Esophagus muscularis mucosa (tissue), 4 donors: ENCODE results near the gene MAML3. TPM values are rescaled to one million over a fixed set of nuclear protein-coding genes. Genes with fewer than 3 reads are reported as not detected.

ENCODE experiments used
- DNase-seq: peaks from one replicate; pipeline ENCODE4 v3.0.0-alpha.2; 2017; ENCODE audit errors: extremely low spot score
- H3K27ac ChIP-seq, 4 donors: fragments of 200-600 bp; sonication (generic); replicated peaks in 1 of 4; 1 replicate in 3 of 4; 2 replicates in 1 of 4; pipeline ENCODE4 v1.5.1; 2016 to 2019; ENCODE audit warnings: mild to moderate bottlenecking in 1 of 4
- H3K27me3 ChIP-seq, 4 donors: fragments of 200-600 bp; sonication (generic); one replicate each; pipeline versions ENCODE4 v1.5.1 to v1.6.0; 2016 to 2019
- H3K36me3 ChIP-seq, 4 donors: fragments of 200-600 bp; sonication (generic); one replicate each; pipeline ENCODE4 v1.5.1; 2016 to 2019
- H3K4me1 ChIP-seq, 4 donors: fragments of 200-600 bp; sonication (generic); one replicate each; pipeline ENCODE4 v1.5.1; 2016 to 2019
- H3K4me3 ChIP-seq, 4 donors: fragments of 200-600 bp; sonication (generic); 1 replicate in 2 of 4; 2 replicates in 2 of 4; pipeline ENCODE4 v1.5.1; 2016 to 2019; ENCODE audit warnings: mild to moderate bottlenecking in 4 of 4, moderate library complexity in 1 of 4
- H3K9me3 ChIP-seq, 4 donors: fragments of 200-600 bp; sonication (generic); 1 replicate in 3 of 4; 2 replicates in 1 of 4; pipeline ENCODE4 v1.5.1; 2016 to 2019
- EP300 ChIP-seq: sonication (generic); formaldehyde crosslinking; IDR thresholded peaks from one replicate; pipeline ENCODE4 v1.6.1; 2017; ENCODE audit warnings: antibody characterized with exemption
- POLR2A ChIP-seq: fragments of 450-650 bp; IDR thresholded peaks from one replicate; pipeline ENCODE4 v1.6.1; 2017; ENCODE audit warnings: antibody characterized with exemption, moderate library complexity, mild to moderate bottlenecking, low read depth
- POLR2AphosphoS5 ChIP-seq, 2 donors: sonication (generic); formaldehyde crosslinking; IDR thresholded peaks; one replicate each; pipeline ENCODE4 v1.6.1; 2017; ENCODE audit warnings: antibody characterized with exemption in 2 of 2
- WGBS: methylation state at CpG from one replicate; pipeline ENCODE4 v1.1.5; 2018; 5-methylcytosine and 5-hydroxymethylcytosine counted together
- intact Hi-C: fragments of 100-400 bp; cut with DNase I; formaldehyde crosslinking; loops from one replicate; pipeline ENCODE4 v1.15.1; 2023
- total RNA-seq, 4 donors: library from RNA; depleted of rRNA; stranded (reverse); fragments of >200 nt; gene quantifications; one replicate each; pipeline versions ENCODE4 v1.1.0 to v1.2.1, GENCODE V29; 2016
- TF ChIP-seq, protein P1 (sequence below), 3 experiments: fragments of 200-600 bp in 2 of 3; fragments of 450-650 bp in 1 of 3; sonication (generic) in 2 of 3; IDR thresholded peaks; one replicate each; pipeline ENCODE4 v1.5.1; 2017 to 2019; ENCODE audit warnings: antibody characterized with exemption in 3 of 3, mild to moderate bottlenecking in 2 of 3, moderate library complexity in 1 of 3

The MAML3 gene
- total RNA-seq, 4 donors from 2014 or later = 5.0 to 8.7 (median 7.1) TPM

DNA sequence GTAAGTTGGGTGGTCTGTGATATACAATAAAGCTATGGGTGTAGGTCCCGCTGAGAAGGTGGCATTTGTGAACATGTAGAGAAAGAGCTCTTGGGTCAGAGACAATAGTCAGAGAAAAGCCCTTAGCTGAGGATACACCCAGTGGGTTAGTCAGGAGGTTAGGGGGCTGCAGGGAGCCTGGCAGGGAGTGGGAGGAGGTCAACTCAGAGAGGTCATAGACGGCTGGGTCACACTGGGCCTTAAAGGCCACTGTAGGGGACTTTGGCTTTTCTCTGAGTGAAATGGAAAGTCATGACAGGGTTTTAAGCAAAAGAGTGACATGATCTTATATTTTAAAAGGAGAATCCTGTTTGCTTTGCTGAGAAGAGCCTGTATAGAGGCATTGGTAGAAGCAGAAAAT, 471.7 kb downstream of the MAML3 start:
- no peak for TF ChIP-seq POLR2A
- TF ChIP-seq POLR2AphosphoS5 (IDR thresholded peaks at IDR 0.05) = no peak
- TF ChIP-seq EP300 = no peak
- TF ChIP-seq, protein P1, sequence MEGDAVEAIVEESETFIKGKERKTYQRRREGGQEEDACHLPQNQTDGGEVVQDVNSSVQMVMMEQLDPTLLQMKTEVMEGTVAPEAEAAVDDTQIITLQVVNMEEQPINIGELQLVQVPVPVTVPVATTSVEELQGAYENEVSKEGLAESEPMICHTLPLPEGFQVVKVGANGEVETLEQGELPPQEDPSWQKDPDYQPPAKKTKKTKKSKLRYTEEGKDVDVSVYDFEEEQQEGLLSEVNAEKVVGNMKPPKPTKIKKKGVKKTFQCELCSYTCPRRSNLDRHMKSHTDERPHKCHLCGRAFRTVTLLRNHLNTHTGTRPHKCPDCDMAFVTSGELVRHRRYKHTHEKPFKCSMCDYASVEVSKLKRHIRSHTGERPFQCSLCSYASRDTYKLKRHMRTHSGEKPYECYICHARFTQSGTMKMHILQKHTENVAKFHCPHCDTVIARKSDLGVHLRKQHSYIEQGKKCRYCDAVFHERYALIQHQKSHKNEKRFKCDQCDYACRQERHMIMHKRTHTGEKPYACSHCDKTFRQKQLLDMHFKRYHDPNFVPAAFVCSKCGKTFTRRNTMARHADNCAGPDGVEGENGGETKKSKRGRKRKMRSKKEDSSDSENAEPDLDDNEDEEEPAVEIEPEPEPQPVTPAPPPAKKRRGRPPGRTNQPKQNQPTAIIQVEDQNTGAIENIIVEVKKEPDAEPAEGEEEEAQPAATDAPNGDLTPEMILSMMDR (IDR thresholded peaks at IDR 0.05) = no peak
- H3K9me3 ChIP-seq = no peaks in the 10 kb centered on the region
- H3K4me3 ChIP-seq = no peak overlapping the region
- 73% methylated on average over 2 of the region's 2 CpGs for WGBS
- H3K27ac ChIP-seq = peak overlapping the region in 1 of 4 donors; percentile 29
- intact Hi-C loops = no loop called here
- no peaks in the 10 kb centered on the region for H3K27me3 ChIP-seq
- H3K4me1 ChIP-seq = peaks cover 33 to 38% (median 36%) of the 10 kb centered on the region in 4 donors
- peaks cover 0 to 45% (median 25%) of the 10 kb centered on the region in 4 donors for H3K36me3 ChIP-seq
- no peak for DNase-seq

DNA sequence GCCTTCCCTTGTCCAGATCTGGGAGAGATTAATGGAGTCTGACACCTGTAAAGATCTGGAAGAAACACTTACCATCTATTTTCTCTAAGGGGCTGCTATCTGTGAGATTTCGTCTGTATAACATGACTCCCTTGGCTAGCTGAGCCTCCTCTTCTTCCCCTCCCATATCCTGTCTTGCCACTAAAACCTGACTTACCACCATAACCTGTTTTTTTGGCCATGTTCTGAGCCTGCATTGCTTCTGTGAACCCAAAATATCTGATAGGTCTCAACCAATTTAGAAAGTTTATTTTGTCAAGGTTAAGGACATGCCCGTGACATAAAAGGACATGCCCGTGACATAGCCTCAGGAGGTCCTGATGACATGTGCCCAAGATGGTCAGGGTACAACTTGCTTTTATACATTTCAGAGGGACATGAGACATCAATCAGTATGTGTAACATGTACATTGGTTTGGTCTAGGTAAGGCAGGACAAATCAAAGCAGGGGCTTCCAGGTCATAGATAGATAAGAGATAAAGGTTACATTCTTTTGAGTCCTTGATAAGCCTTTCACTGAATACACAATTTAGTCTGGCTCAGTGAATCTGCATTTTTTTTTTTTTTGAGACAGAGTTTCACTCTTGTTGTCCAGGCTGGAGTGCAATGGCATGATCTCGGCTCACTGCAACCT, 476.9 kb downstream of the MAML3 start:
- Histone ChIP-seq H3K27me3 (no peaks in the 10 kb centered on the region), H3K4me1 (peaks cover 3 to 4% (median 4%) of the 10 kb centered on the region in 4 donors), H3K4me3 (no peak overlapping the region), H3K9me3 (no peaks in the 10 kb centered on the region), H3K27ac (no peak overlapping the region), H3K36me3 (peaks cover 0 to 31% (median 20%) of the 10 kb centered on the region in 4 donors)
- intact Hi-C loops = no loop called here
- no peak for DNase-seq
- 87% methylated on average over 4 of the region's 4 CpGs for WGBS
- TF ChIP-seq EP300 (no peak), POLR2AphosphoS5 (IDR thresholded peaks at IDR 0.05) (no peak), POLR2A (no peak)
- TF ChIP-seq, protein P1 (IDR thresholded peaks at IDR 0.05) = no peak

DNA sequence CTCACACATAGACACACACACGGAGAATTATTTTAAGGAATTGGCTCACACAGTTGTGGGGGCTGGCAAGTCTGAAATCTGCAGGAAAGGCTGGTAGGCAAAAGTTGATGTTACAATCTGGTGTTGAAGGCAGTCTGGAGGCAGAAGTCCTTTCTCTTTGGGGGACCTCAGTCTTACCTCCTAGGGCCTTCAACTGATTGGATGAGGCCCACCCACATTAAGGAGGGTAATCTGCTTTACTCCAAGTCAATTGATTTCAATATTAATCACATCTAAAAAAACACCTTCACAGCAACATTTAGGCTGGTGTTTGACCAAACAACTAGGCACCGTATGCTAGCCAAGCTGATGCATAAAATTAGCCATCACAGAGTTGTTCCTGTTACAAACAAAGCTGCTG, 477.6 kb downstream of the MAML3 start:
- H3K27me3 ChIP-seq = no peaks in the 10 kb centered on the region
- 96% methylated on average over 2 of the region's 2 CpGs for WGBS
- TF ChIP-seq EP300 (no peak), POLR2AphosphoS5 (IDR thresholded peaks at IDR 0.05) (no peak), POLR2A (no peak)
- TF ChIP-seq, protein P1 (IDR thresholded peaks at IDR 0.05) = no peak
- DNase-seq = no peak
- no peak overlapping the region for H3K4me3 ChIP-seq
- H3K9me3 ChIP-seq = no peaks in the 10 kb centered on the region
- peaks cover 0 to 36% (median 21%) of the 10 kb centered on the region in 4 donors for H3K36me3 ChIP-seq
- peaks cover 0 to 3% (median 0%) of the 10 kb centered on the region in 4 donors for H3K4me1 ChIP-seq
- H3K27ac ChIP-seq = no peak overlapping the region
- intact Hi-C loops = no loop called here

DNA sequence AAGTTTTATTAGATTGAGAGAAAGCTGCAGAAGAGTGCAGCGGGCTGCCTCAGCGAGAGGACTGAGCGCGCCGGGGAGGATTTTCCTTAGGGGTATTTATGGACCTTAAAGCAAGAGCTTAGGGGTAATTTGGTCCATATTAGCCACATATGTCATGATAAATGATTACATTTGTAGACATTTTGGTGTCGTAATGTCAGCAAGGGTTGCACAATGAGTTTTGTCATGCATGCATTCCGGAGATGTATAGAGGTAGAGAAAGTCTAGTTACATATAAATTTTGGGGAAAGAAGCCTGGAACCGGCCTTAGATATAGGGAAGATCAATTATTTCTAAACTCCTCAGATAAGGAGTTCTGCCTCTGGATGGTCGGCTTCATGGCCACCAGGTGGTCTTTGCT, 478.3 kb downstream of the MAML3 start:
- Histone ChIP-seq H3K9me3 (no peaks in the 10 kb centered on the region), H3K4me3 (no peak overlapping the region), H3K36me3 (peaks cover 0 to 36% (median 21%) of the 10 kb centered on the region in 4 donors), H3K4me1 (peaks cover 0 to 3% (median 0%) of the 10 kb centered on the region in 4 donors), H3K27ac (no peak overlapping the region), H3K27me3 (no peaks in the 10 kb centered on the region)
- TF ChIP-seq, protein P1 (IDR thresholded peaks at IDR 0.05) = no peak
- TF ChIP-seq EP300 (no peak), POLR2A (no peak), POLR2AphosphoS5 (IDR thresholded peaks at IDR 0.05) (no peak)
- intact Hi-C loops = no loop called here
- 89% methylated on average over 9 of the region's 9 CpGs for WGBS
- DNase-seq = no peak
